ENCODE measurements around the gene DENND10. TPM values are rescaled to one million over a fixed set of nuclear protein-coding genes. Genes with fewer than 3 reads are reported as not detected.

The DENND10 gene
- total RNA-seq, 4 donors from 2014 or later: 25.7 to 59.5 (median 43.7) TPM

- intact Hi-C loops (cut with DNase I; ENCODE audit: low total_unique reads) (no loop called here), in situ Hi-C loops (cut with MboI; ENCODE audit: low sequenced_read_pairs in 4 of 4) (no loop called here)
- Histone ChIP-seq H3K36me3 (peaks cover 0 to 35% of the 10 kb centered on the region in 2 donors), H3K4me1 (peaks cover 21 to 22% of the 10 kb centered on the region in 2 donors), H3K27me3 (no peaks in the 10 kb centered on the region), H3K9me3 (no peaks in the 10 kb centered on the region), H3K4me3 (no peak overlapping the region), H3K27ac (peak overlapping the region in 3 of 4 donors; percentile 5 to 90 (median 25))
- ATAC-seq (no peak), DNase-seq (no peak)
- TF ChIP-seq CTCF (IDR thresholded peaks at IDR 0.05 in 4 of 5, conservative IDR thresholded peaks at IDR 0.05 in 1 of 5) (no peak), POLR2A (IDR thresholded peaks at IDR 0.05) (no peak)
Observed at GRCh38 chr10:119118231-119118630, 14.3 kb downstream of the DENND10 start.

GRCh38 chr10:119119400-119119799 is 15.5 kb downstream of the DENND10 start:
- H3K4me3 ChIP-seq: no peak overlapping the region
- H3K36me3 ChIP-seq: peaks cover 0 to 37% of the 10 kb centered on the region in 2 donors
- TF ChIP-seq POLR2A (IDR thresholded peaks at IDR 0.05) (no peak), CTCF (IDR thresholded peaks at IDR 0.05 in 4 of 5, conservative IDR thresholded peaks at IDR 0.05 in 1 of 5) (no peak)
- peaks cover 11 to 16% of the 10 kb centered on the region in 2 donors for H3K4me1 ChIP-seq
- no peaks in the 10 kb centered on the region for H3K27me3 ChIP-seq
- in situ Hi-C loops (cut with MboI; ENCODE audit: low sequenced_read_pairs in 4 of 4): no loop called here
- H3K27ac ChIP-seq: peak overlapping the region; percentile 79 to 94 (median 84)
- no peaks in the 10 kb centered on the region for H3K9me3 ChIP-seq
- intact Hi-C loops (cut with DNase I; ENCODE audit: low total_unique reads): no loop called here
- ATAC-seq: no peak
- DNase-seq: no peak

GRCh38 chr10:119120413-119120867 is 16.5 kb downstream of the DENND10 start:
- peak; percentile 98 for ATAC-seq
- H3K27ac ChIP-seq: peak overlapping the region; percentile 79 to 94 (median 84)

GRCh38 chr10:119120875-119121274 is 17.0 kb downstream of the DENND10 start:
- DNase-seq (no peak), ATAC-seq (no peak)
- H3K27me3 ChIP-seq: no peaks in the 10 kb centered on the region
- no peaks in the 10 kb centered on the region for H3K9me3 ChIP-seq
- H3K36me3 ChIP-seq: peaks cover 0 to 41% of the 10 kb centered on the region in 2 donors
- no peak for TF ChIP-seq CTCF (IDR thresholded peaks at IDR 0.05 in 4 of 5, conservative IDR thresholded peaks at IDR 0.05 in 1 of 5)
- no peak for TF ChIP-seq POLR2A (IDR thresholded peaks at IDR 0.05)
- peak overlapping the region in 2 of 4 donors; percentile 9 to 24 for H3K4me3 ChIP-seq
- intact Hi-C loops (cut with DNase I; ENCODE audit: low total_unique reads): no loop called here
- H3K4me1 ChIP-seq: peaks cover 10 to 16% of the 10 kb centered on the region in 2 donors
- in situ Hi-C loops (cut with MboI; ENCODE audit: low sequenced_read_pairs in 4 of 4): no loop called here
- H3K27ac ChIP-seq: peak overlapping the region; percentile 79 to 94 (median 84)

More at GRCh38 chr10:119120413-119120867, 16.5 kb downstream of the DENND10 start:
- DNase-seq: peak in 1 of 2 donors; percentile 30
- Histone ChIP-seq H3K9me3 (no peaks in the 10 kb centered on the region), H3K4me3 (peak overlapping the region in 2 of 4 donors; percentile 9 to 24), H3K36me3 (peaks cover 0 to 37% of the 10 kb centered on the region in 2 donors), H3K4me1 (peaks cover 10 to 16% of the 10 kb centered on the region in 2 donors), H3K27me3 (no peaks in the 10 kb centered on the region)
- intact Hi-C loops (cut with DNase I; ENCODE audit: low total_unique reads): no loop called here
- in situ Hi-C loops (cut with MboI; ENCODE audit: low sequenced_read_pairs in 4 of 4): no loop called here
- TF ChIP-seq CTCF (IDR thresholded peaks at IDR 0.05 in 4 of 5, conservative IDR thresholded peaks at IDR 0.05 in 1 of 5): no peak
- TF ChIP-seq POLR2A (IDR thresholded peaks at IDR 0.05): no peak

- in situ Hi-C loops (cut with MboI; ENCODE audit: low sequenced_read_pairs in 4 of 4): no loop called here
- TF ChIP-seq CTCF (IDR thresholded peaks at IDR 0.05 in 4 of 5, conservative IDR thresholded peaks at IDR 0.05 in 1 of 5): no peak
- TF ChIP-seq POLR2A (IDR thresholded peaks at IDR 0.05): no peak
- H3K27me3 ChIP-seq: no peaks in the 10 kb centered on the region
- H3K27ac ChIP-seq: no peak overlapping the region
- H3K9me3 ChIP-seq: no peaks in the 10 kb centered on the region
- H3K36me3 ChIP-seq: peaks cover 0 to 43% of the 10 kb centered on the region in 2 donors
- DNase-seq (no peak), ATAC-seq (no peak)
- H3K4me3 ChIP-seq: no peak overlapping the region
- peaks cover 1 to 2% of the 10 kb centered on the region in 2 donors for H3K4me1 ChIP-seq
- intact Hi-C loops (cut with DNase I; ENCODE audit: low total_unique reads): no loop called here
Observed at GRCh38 chr10:119125942-119126341, 22.0 kb downstream of the DENND10 start.

Measured in gastrocnemius medialis (tissue), 4 donors.